Calu3 (cell line): Measurements from ENCODE around the gene DNAH14. TPM values are rescaled to one million over a fixed set of nuclear protein-coding genes. Genes with fewer than 3 reads are reported as not detected.
"Not testable (repeated sequence)": the region's sequence is repeated elsewhere in the genome, so short reads cannot be mapped to it uniquely, and the experiment has no call there.

Source experiments
- BruUV-seq: library from RNA; stranded (reverse); fragments of 400-500 nt; replicated peaks from 2 replicates; lab custom pipeline; 2021; lab: Mats Ljungman, UMichigan
- CTCF ChIA-PET: fragments of 300-600 bp; sonication (Branson Sonifier 250); formaldehyde crosslinking; loops from one replicate; lab custom pipeline; 2022; ENCODE audit warnings: antibody characterized with exemption; lab: Charles Lee
- DNase-seq: peaks from one replicate; pipeline ENCODE4 v3.0.0; 2022
- H3K27ac Mint-ChIP-seq: one replicate; pipeline ENCODE4 v1.8.0; 2022; ENCODE audit warnings: mixed read lengths; ENCODE audit not compliant: unreplicated experiment
- H3K27me3 Mint-ChIP-seq: one replicate; pipeline ENCODE4 v1.8.0; 2022; ENCODE audit warnings: mixed read lengths; ENCODE audit not compliant: unreplicated experiment
- H3K36me3 Mint-ChIP-seq: one replicate; pipeline ENCODE4 v1.8.0; 2022; ENCODE audit warnings: mild to moderate bottlenecking, moderate library complexity, mixed read lengths; ENCODE audit not compliant: insufficient read depth, unreplicated experiment
- H3K4me1 Mint-ChIP-seq: one replicate; pipeline ENCODE4 v1.8.0; 2022; ENCODE audit warnings: mild to moderate bottlenecking, low read depth, mixed read lengths; ENCODE audit not compliant: unreplicated experiment
- H3K4me3 Mint-ChIP-seq: one replicate; pipeline ENCODE4 v1.8.0; 2022; ENCODE audit warnings: mild to moderate bottlenecking, low read depth, moderate library complexity, mixed read lengths; ENCODE audit not compliant: unreplicated experiment
- H3K9me3 Mint-ChIP-seq: one replicate; pipeline ENCODE4 v1.8.0; 2022; ENCODE audit warnings: low read depth, mixed read lengths; ENCODE audit not compliant: unreplicated experiment
- CTCF ChIP-seq: fragments of 200-600 bp; IDR thresholded peaks from one replicate; pipeline ENCODE4 v1.8.0; 2022; ENCODE audit warnings: antibody characterized with exemption; ENCODE audit not compliant: unreplicated experiment
- intact Hi-C: fragments of 100-400 bp; cut with micrococcal nuclease; formaldehyde crosslinking; loops from one replicate; pipeline ENCODE4 v1.10.0; 2022; ENCODE audit not compliant: unreplicated experiment
- total RNA-seq: library from RNA; stranded (reverse); gene quantifications from 2 replicates; pipeline ENCODE4 v1.2.3, GENCODE V29; 2022

The DNAH14 gene
- total RNA-seq, 1 experiment from 2014 or later, result 66.8 TPM

GRCh38 chr1:224946349-224946691, 16.8 kb downstream of the DNAH14 start:
- H3K27ac Mint-ChIP-seq, H3K4me1 Mint-ChIP-seq, intact Hi-C loops, H3K36me3 Mint-ChIP-seq, H3K4me3 Mint-ChIP-seq, DNase-seq, H3K27me3 Mint-ChIP-seq, BruUV-seq, CTCF ChIA-PET: not testable (repeated sequence)
- H3K9me3 Mint-ChIP-seq, result peaks cover 12% of the 10 kb centered on the region

GRCh38 chr1:224957696-224958095, 28.2 kb downstream of the DNAH14 start:
- Mint-ChIP-seq H3K4me1 (no peaks in the 10 kb centered on the region), H3K4me3 (no peak overlapping the region), H3K27me3 (no peaks in the 10 kb centered on the region), H3K9me3 (no peaks in the 10 kb centered on the region), H3K36me3 (peaks cover 6% of the 10 kb centered on the region), H3K27ac (no peak overlapping the region)
- TF ChIP-seq CTCF, result no peak
- intact Hi-C loops, result no loop called here
- no peak for DNase-seq
- no TSS peak for BruUV-seq
- CTCF ChIA-PET, result no interaction called here

- CTCF ChIA-PET, result no interaction called here
- no peak for TF ChIP-seq CTCF
- H3K27ac Mint-ChIP-seq, result no peak overlapping the region
- H3K9me3 Mint-ChIP-seq, result no peaks in the 10 kb centered on the region
- peaks cover 6% of the 10 kb centered on the region for H3K36me3 Mint-ChIP-seq
- DNase-seq, result no peak
- no peaks in the 10 kb centered on the region for H3K27me3 Mint-ChIP-seq
- H3K4me3 Mint-ChIP-seq, result no peak overlapping the region
- intact Hi-C loops, result no loop called here
- BruUV-seq, result no TSS peak
- no peaks in the 10 kb centered on the region for H3K4me1 Mint-ChIP-seq
Measured at GRCh38 chr1:224958490-224958889, 29.0 kb downstream of the DNAH14 start.

GRCh38 chr1:224959115-224959514, 29.6 kb downstream of the DNAH14 start:
- Mint-ChIP-seq H3K4me3 (no peak overlapping the region), H3K36me3 (peaks cover 6% of the 10 kb centered on the region), H3K27me3 (no peaks in the 10 kb centered on the region), H3K4me1 (no peaks in the 10 kb centered on the region), H3K9me3 (no peaks in the 10 kb centered on the region), H3K27ac (no peak overlapping the region)
- DNase-seq, result no peak
- TF ChIP-seq CTCF, result no peak
- intact Hi-C loops, result no loop called here
- BruUV-seq, result no TSS peak
- CTCF ChIA-PET, result no interaction called here

- no TSS peak for BruUV-seq
- peaks cover 6% of the 10 kb centered on the region for H3K36me3 Mint-ChIP-seq
- H3K27me3 Mint-ChIP-seq, result no peaks in the 10 kb centered on the region
- intact Hi-C loops, result no loop called here
- DNase-seq, result no peak
- no peak for TF ChIP-seq CTCF
- CTCF ChIA-PET, result no interaction called here
- no peak overlapping the region for H3K27ac Mint-ChIP-seq
- no peaks in the 10 kb centered on the region for H3K9me3 Mint-ChIP-seq
- H3K4me3 Mint-ChIP-seq, result no peak overlapping the region
- H3K4me1 Mint-ChIP-seq, result no peaks in the 10 kb centered on the region
Measured at GRCh38 chr1:224959656-224960055, 30.2 kb downstream of the DNAH14 start.
